ENCODE measurements around the gene TREH. TPM values are rescaled to one million over a fixed set of nuclear protein-coding genes. Genes with fewer than 3 reads are reported as not detected.

TREH gene
- total RNA-seq, 2 experiments from 2014 or later: not detected

DNA sequence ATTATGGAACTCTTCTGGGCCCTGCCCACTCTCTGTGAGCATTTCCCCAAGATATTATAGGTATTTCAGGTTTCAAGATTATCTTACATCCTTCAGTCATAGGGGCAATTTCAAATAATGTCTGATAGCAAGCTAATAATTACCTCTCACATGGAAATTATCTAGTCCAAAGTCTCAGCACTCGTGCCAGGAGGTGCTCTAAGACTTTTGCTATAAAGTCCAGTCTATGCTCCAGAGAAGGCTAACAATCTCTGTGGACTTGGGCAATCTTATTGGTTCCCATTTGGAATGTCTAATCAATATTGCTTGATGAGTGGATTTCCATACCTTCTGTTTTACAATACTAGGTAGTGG lies 5.4 kb downstream of the TREH start:
- no peak for DNase-seq
- Mint-ChIP-seq H3K27me3 (peaks cover 20% of the 10 kb centered on the region), H3K36me3 (ENCODE audit: low read depth) (peaks cover 4% of the 10 kb centered on the region), H3K9me3 (peaks cover 9% of the 10 kb centered on the region), H3K4me1 (no peaks in the 10 kb centered on the region), H3K4me3 (no peak overlapping the region), H3K27ac (no peak overlapping the region)
- ChIA-PET POLR2A (no interaction called here), CTCF (interaction anchor here (0.6 to 1.0 kb wide), 2 partner anchors 16 to 503 kb away, joined by 3 read pairs; no protein-coding TSS in a partner anchor)

- ChIA-PET POLR2A (no interaction called here), CTCF (interaction anchor here (0.6 to 1.0 kb wide), 2 partner anchors 16 to 502 kb away, joined by 3 read pairs; no protein-coding TSS in a partner anchor)
- H3K4me3 Mint-ChIP-seq: no peak overlapping the region
- no peak for DNase-seq
- no peaks in the 10 kb centered on the region for H3K4me1 Mint-ChIP-seq
- H3K27me3 Mint-ChIP-seq: peaks cover 23% of the 10 kb centered on the region
- H3K36me3 Mint-ChIP-seq (ENCODE audit: low read depth): peaks cover 4% of the 10 kb centered on the region
- H3K9me3 Mint-ChIP-seq: peaks cover 9% of the 10 kb centered on the region
- H3K27ac Mint-ChIP-seq: no peak overlapping the region
Observed at GRCh38 chr11:118673361-118674081, 5.9 kb downstream of the TREH start.

DNA sequence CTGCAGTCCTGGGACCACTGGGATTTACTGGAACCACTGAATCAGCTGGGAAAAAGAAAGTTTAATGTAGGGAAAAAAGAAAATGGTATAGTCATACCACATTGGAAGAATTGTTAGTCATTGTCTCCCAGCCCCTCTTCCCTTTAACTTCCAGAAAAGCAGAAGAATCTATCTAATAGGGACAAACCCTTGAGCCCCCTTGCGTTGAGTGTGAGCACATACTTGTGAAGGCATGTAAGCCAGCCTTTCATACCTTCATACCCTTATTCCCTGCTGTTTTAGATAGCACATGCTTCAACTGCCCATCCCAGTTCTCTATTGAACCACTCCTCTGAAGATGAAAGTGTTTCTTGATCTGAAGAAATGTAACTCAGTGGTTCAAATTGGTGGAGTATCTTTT lies 6.6 kb downstream of the TREH start:
- H3K27me3 Mint-ChIP-seq: peaks cover 23% of the 10 kb centered on the region
- H3K4me3 Mint-ChIP-seq: no peak overlapping the region
- ChIA-PET CTCF (no interaction called here), POLR2A (no interaction called here)
- H3K27ac Mint-ChIP-seq: no peak overlapping the region
- peaks cover 4% of the 10 kb centered on the region for H3K36me3 Mint-ChIP-seq (ENCODE audit: low read depth)
- no peaks in the 10 kb centered on the region for H3K4me1 Mint-ChIP-seq
- peaks cover 9% of the 10 kb centered on the region for H3K9me3 Mint-ChIP-seq
- no peak for DNase-seq

- H3K9me3 Mint-ChIP-seq: peaks cover 4% of the 10 kb centered on the region
- ChIA-PET CTCF (interaction anchor here (1.0 kb wide), 1 partner anchor 19 kb away, joined by 4 read pairs; no protein-coding TSS in a partner anchor), POLR2A (no interaction called here)
- peaks cover 23% of the 10 kb centered on the region for H3K27me3 Mint-ChIP-seq
- no peaks in the 10 kb centered on the region for H3K4me1 Mint-ChIP-seq
- no peaks in the 10 kb centered on the region for H3K36me3 Mint-ChIP-seq (ENCODE audit: low read depth)
- H3K27ac Mint-ChIP-seq: no peak overlapping the region
- H3K4me3 Mint-ChIP-seq: no peak overlapping the region
- DNase-seq: no peak
Observed at GRCh38 chr11:118671254-118671653, 8.2 kb downstream of the TREH start.

GRCh38 chr11:118670063-118670462 lies 9.4 kb downstream of the TREH start:
- H3K27ac Mint-ChIP-seq: no peak overlapping the region
- H3K36me3 Mint-ChIP-seq (ENCODE audit: low read depth): no peaks in the 10 kb centered on the region
- H3K9me3 Mint-ChIP-seq: no peaks in the 10 kb centered on the region
- ChIA-PET CTCF (interaction anchor here (0.6 to 1.1 kb wide), 3 partner anchors 10 to 298 kb away, joined by 3 to 4 read pairs (median 3); no protein-coding TSS in a partner anchor), POLR2A (no interaction called here)
- H3K4me1 Mint-ChIP-seq: no peaks in the 10 kb centered on the region
- no peak overlapping the region for H3K4me3 Mint-ChIP-seq
- no peak for DNase-seq
- H3K27me3 Mint-ChIP-seq: peaks cover 23% of the 10 kb centered on the region

GRCh38 chr11:118666371-118666770 lies 13.1 kb downstream of the TREH start:
- POLR2A ChIA-PET: no interaction called here
- CTCF ChIA-PET: no interaction called here
- no peak for DNase-seq
- Mint-ChIP-seq H3K27ac (no peak overlapping the region), H3K9me3 (no peaks in the 10 kb centered on the region), H3K27me3 (peaks cover 24% of the 10 kb centered on the region), H3K4me1 (no peaks in the 10 kb centered on the region), H3K36me3 (ENCODE audit: low read depth) (no peaks in the 10 kb centered on the region), H3K4me3 (no peak overlapping the region)

DNA sequence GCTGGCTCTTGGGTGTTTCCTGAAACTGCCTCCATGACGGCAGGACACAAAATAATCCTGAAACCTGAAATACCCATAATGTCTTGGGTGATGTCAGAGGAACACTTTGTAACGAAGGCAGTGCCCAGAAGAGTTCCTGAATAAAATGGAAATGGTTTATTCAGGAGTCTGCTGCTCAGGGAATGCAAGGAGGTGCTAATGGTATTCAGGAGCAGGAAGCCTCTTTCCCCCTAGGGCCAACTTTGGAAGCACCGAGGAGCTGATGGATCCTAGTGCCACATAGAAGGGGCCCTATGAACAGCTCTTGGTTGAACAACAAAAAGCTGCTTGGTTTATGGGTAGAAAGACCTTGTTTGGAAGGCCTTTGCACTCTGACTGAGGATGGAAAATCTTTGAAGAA lies 15.5 kb downstream of the TREH start:
- no peak overlapping the region for H3K4me3 Mint-ChIP-seq
- DNase-seq: no peak
- no peaks in the 10 kb centered on the region for H3K36me3 Mint-ChIP-seq (ENCODE audit: low read depth)
- ChIA-PET POLR2A (no interaction called here), CTCF (interaction anchor here (0.6 to 1.3 kb wide), 2 partner anchors 17 to 81 kb away, joined by 3 to 4 read pairs; no protein-coding TSS in a partner anchor)
- H3K9me3 Mint-ChIP-seq: no peaks in the 10 kb centered on the region
- H3K4me1 Mint-ChIP-seq: peaks cover 3% of the 10 kb centered on the region
- peaks cover 5% of the 10 kb centered on the region for H3K27me3 Mint-ChIP-seq
- no peak overlapping the region for H3K27ac Mint-ChIP-seq

DNA sequence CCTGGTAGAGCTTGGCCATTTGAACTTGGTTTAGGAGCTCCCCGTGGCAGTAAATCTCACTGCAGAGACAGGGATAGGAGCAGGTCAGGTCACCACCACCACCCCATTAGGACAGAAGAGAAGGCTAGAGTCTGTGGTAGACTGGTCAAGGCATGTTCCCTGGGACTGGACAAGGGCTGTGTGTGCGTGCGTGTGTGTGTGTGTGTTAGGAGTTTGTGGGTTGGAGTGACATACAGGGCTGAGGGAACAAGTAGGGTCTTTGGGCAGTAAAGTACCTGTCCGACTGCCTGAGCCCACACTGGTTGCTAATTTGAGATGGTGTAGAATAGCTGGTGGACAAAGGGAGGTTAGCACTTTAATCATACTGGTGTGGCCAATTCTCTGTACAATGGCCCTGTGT lies 16.1 kb downstream of the TREH start:
- Mint-ChIP-seq H3K27me3 (peaks cover 4% of the 10 kb centered on the region), H3K9me3 (no peaks in the 10 kb centered on the region), H3K4me1 (peaks cover 3% of the 10 kb centered on the region), H3K36me3 (ENCODE audit: low read depth) (no peaks in the 10 kb centered on the region), H3K4me3 (no peak overlapping the region), H3K27ac (no peak overlapping the region)
- POLR2A ChIA-PET: no interaction called here
- no peak for DNase-seq
- CTCF ChIA-PET: interaction anchor here (1.3 kb wide), 1 partner anchor 17 kb away, joined by 4 read pairs; no protein-coding TSS in a partner anchor

DNA sequence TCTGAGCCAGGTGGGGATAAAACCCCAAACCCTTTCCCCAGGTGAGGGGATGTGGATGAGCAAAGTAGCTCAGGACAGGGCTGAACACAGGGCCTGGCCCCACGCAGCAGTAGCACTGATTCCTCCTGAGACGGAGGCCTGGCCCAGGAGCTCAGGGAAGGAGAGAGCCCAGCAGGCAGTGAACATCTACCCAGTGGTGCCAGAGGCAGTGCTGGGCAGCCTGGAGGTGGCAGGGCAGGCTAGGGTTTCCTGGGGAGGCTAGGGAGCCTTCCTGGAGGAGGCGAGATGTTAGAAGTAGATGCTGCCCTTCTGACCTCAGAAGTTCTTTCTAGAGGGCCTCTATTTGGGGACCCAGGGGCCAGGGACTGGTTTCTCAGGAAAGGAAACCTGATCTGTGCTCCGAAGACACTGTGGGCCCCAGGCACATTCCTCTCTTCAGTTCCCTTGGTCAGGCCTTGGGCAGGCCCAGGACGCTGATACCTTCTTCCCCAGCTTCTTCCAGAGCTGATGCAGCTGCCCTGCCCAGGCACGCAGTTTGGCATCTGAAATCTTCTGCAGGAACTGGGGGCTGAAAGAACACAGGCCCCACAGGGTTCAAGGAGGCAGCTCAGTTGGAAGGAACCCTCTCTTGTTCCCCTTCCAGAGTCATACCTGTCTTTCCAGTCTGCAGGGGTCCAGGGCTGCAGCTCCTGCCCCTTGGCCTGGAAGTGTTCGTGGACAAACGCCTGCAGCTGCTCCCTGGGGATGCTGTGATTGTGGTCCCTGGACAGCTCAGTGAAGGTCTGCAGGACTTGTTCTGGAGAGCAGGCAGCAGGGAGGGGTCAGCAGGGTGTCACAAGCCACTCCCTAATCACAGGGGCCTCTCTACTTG lies 16.8 kb downstream of the TREH start:
- CTCF ChIA-PET: interaction anchor here (0.6 to 1.5 kb wide), 3 partner anchors 27 to 138 kb away, joined by 3 read pairs; no protein-coding TSS in a partner anchor
- peaks cover 3% of the 10 kb centered on the region for H3K4me1 Mint-ChIP-seq
- POLR2A ChIA-PET: no interaction called here

DNA sequence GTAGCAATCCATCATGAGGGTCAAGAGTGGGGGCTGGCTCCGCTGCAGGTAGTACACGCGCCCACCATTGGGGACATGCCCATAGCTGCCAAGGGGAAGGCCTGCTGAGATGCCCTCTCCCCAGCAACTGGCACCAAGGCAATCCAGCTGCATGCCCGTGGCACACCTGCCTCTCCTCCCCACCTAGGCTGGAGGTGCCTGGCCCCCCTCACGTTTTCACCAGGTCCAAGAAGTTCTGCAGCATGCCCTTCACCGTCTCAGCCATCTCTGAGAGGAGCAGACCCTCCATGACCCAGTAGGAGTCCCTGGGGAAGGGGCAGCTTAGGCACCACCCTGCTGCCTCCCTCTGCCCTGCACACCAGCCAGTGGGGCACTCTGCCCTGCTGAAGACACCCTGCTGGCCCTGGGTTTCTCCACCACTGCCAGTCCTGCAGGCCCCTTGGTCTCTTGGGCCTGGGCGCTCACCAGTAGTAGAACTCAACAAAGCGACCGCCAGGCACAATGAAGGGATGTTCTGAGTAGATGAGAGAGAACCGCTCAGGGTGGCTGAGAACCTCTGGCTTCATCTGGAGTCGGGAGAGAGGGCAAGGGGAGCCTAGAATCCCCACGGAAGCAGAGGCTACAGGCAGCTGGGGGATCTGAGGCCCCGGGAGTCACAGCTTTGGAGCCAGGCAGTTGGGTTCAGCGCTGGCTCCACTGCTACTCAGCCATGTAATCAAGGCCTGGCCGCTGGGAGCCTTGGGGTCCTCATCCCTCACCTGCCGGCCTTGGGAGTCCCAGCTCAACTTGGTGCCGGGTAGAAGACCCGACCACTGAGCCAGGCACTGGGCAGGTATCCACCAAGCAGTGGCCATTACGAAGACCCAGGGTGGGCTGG lies 17.8 kb downstream of the TREH start:
- POLR2A ChIA-PET: interaction anchor here (0.9 kb wide), 1 partner anchor 93 kb away, joined by 4 read pairs; no protein-coding TSS in a partner anchor
- H3K4me1 Mint-ChIP-seq: peaks cover 3% of the 10 kb centered on the region
- CTCF ChIA-PET: interaction anchor here (1.0 to 1.5 kb wide), 3 partner anchors 28 to 81 kb away, joined by 3 to 4 read pairs (median 3); no protein-coding TSS in a partner anchor
- H3K36me3 Mint-ChIP-seq (ENCODE audit: low read depth): no peaks in the 10 kb centered on the region
- H3K4me3 Mint-ChIP-seq: no peak overlapping the region
- H3K9me3 Mint-ChIP-seq: no peaks in the 10 kb centered on the region
- DNase-seq: no peak
- H3K27me3 Mint-ChIP-seq: peaks cover 4% of the 10 kb centered on the region
- H3K27ac Mint-ChIP-seq: no peak overlapping the region

More for the DNA sequence above, 16.8 kb downstream of the TREH start:
- H3K4me3 Mint-ChIP-seq: no peak overlapping the region
- no peak for DNase-seq
- H3K27me3 Mint-ChIP-seq: peaks cover 4% of the 10 kb centered on the region
- H3K9me3 Mint-ChIP-seq: no peaks in the 10 kb centered on the region
- no peak overlapping the region for H3K27ac Mint-ChIP-seq
- no peaks in the 10 kb centered on the region for H3K36me3 Mint-ChIP-seq (ENCODE audit: low read depth)

- peaks cover 4% of the 10 kb centered on the region for H3K27me3 Mint-ChIP-seq
- no peaks in the 10 kb centered on the region for H3K9me3 Mint-ChIP-seq
- ChIA-PET CTCF (interaction anchor here (1.0 to 2.2 kb wide), 7 partner anchors 10 to 81 kb away, joined by 3 to 8 read pairs (median 3); no protein-coding TSS in a partner anchor), POLR2A (interaction anchor here (0.9 to 1.6 kb wide), 2 partner anchors 94 to 130 kb away, joined by 4 to 5 read pairs; partner anchors contain the start of gene DDX6)
- no peaks in the 10 kb centered on the region for H3K36me3 Mint-ChIP-seq (ENCODE audit: low read depth)
- no peak overlapping the region for H3K27ac Mint-ChIP-seq
- DNase-seq: no peak
- H3K4me1 Mint-ChIP-seq: peaks cover 3% of the 10 kb centered on the region
- H3K4me3 Mint-ChIP-seq: no peak overlapping the region
Observed at GRCh38 chr11:118660681-118661424, 18.6 kb downstream of the TREH start.

All from activated CD4-positive, alpha-beta memory T cell treated with anti-CD3 and anti-CD28 coated beads, Interleukin-2, amount 10 ng/mL, durations not matched to agents 7 days and 5 days (primary cell).